Ovary (tissue), 9 donors: ENCODE results near the gene KCTD6. TPM values are rescaled to one million over a fixed set of nuclear protein-coding genes. Genes with fewer than 3 reads are reported as not detected.
A peak's percentile ranks its signal among the peaks of the same experiment; 100 is the strongest.

ENCODE experiments used
- DNase-seq, 5 donors: peaks; one replicate each; pipeline ENCODE4 v3.0.0-alpha.2; 2019 to 2020
- H3K27ac ChIP-seq, 2 donors: fragments of 200-600 bp; one replicate each; pipeline versions ENCODE4 v1.5.1 to v1.8.0; 2019 to 2022
- H3K27me3 ChIP-seq: fragments of 200-600 bp; one replicate; pipeline ENCODE4 v1.8.0; 2022
- H3K36me3 ChIP-seq: fragments of 200-600 bp; sonication (generic); one replicate; pipeline ENCODE4 v1.5.1; 2019
- H3K4me1 ChIP-seq: one replicate; pipeline ENCODE4 v1.8.1; 2013; ENCODE audit warnings: mild to moderate bottlenecking, moderate library complexity; ENCODE audit not compliant: insufficient read depth
- H3K4me3 ChIP-seq: fragments of 200-600 bp; sonication (generic); one replicate; pipeline ENCODE4 v1.5.1; 2017
- H3K9me3 ChIP-seq, 2 donors: fragments of 200-600 bp in 1 of 2; sonication (generic) in 1 of 2; one replicate each; pipeline versions ENCODE4 v1.5.1 to v1.8.1; 2013 to 2019; ENCODE audit warnings: mild to moderate bottlenecking in 1 of 2, moderate library complexity in 1 of 2
- CTCF ChIP-seq, 3 donors: fragments of 450-650 bp in 2 of 3; fragments of 200-600 bp in 1 of 3; IDR thresholded peaks; one replicate each; pipeline versions ENCODE4 v1.5.1 to v1.8.0; 2016 to 2022; ENCODE audit warnings: antibody characterized with exemption in 3 of 3, mild to moderate bottlenecking in 1 of 3
- EP300 ChIP-seq: sonication (generic); formaldehyde crosslinking; IDR thresholded peaks from one replicate; pipeline ENCODE4 v1.6.1; 2017; ENCODE audit warnings: antibody characterized with exemption
- POLR2A ChIP-seq: fragments of 450-650 bp; IDR thresholded peaks from one replicate; pipeline ENCODE4 v1.6.1; 2017; ENCODE audit warnings: antibody characterized with exemption, mild to moderate bottlenecking, moderate library complexity
- WGBS, 3 donors: extraction: QIAGEN DNeasy Blood & Tissue Kit in 1 of 3; methylation state at CpG; one replicate each; pipeline versions ENCODE4 v1.1.5 to v1.1.7; 2013 to 2017; 5-methylcytosine and 5-hydroxymethylcytosine counted together
- intact Hi-C, 4 donors: fragments of 100-400 bp; cut with DNase I; formaldehyde crosslinking; loops; one replicate each; pipeline versions ENCODE4 v1.11.0 to v1.15.1; 2022 to 2023
- polyA plus RNA-seq, 2 donors: library from polyadenylated mRNA; stranded (reverse); fragments of 200-250 nt in 1 of 2; fragments of 350-450 nt in 1 of 2; fragmentation: Illumina TruSeq in 1 of 2; extraction: RNeasy Lipid Tissue Mini Kit (QIAGEN cat#74804) in 1 of 2; gene quantifications; one replicate each; pipeline ENCODE4 v1.2.3, GENCODE V29; 2013 to 2014
- total RNA-seq, 7 donors: library from RNA; depleted of rRNA in 2 of 7; stranded (reverse); fragments of >200 nt in 2 of 7; fragmentation: NEBNext Ultra II Directional in 3 of 7; extraction: Animal tissue kit (Norgen Biotek cat#: 25700) in 3 of 7; gene quantifications; one replicate each; pipeline versions ENCODE4 v1.1.0 to v1.2.4, GENCODE V29; 2016 to 2023
- donor health status: DM: no; HTN: no; CAD: no; lungs with moderate emphysema.
- donor health status: DM: no; HTN: no; CAD: no.
- donor health status: Bipolar disorder and iron deficiency.
- donor health status: DM: yes; HTN: yes; CAD: no.
- donor health status: DM: no; HTN: no; CAD: no.
- donor health status: DM: yes; HTN: yes; CAD: no.

KCTD6 gene
- total and polyA plus RNA-seq, 9 donors, result 10.9 to 20.8 (median 13.0) TPM

- Histone ChIP-seq H3K4me1 (peaks cover 5% of the 10 kb centered on the region), H3K27ac (no peak overlapping the region), H3K27me3 (no peaks in the 10 kb centered on the region), H3K4me3 (peak overlapping the region; percentile 10), H3K9me3 (no peaks in the 10 kb centered on the region), H3K36me3 (no peaks in the 10 kb centered on the region)
- peak; percentile 47 to 63 (median 58) for DNase-seq
- TF ChIP-seq EP300 (no peak), POLR2A (no peak), CTCF (IDR thresholded peaks at IDR 0.05) (peak in 1 of 3 donors; percentile 48)
- intact Hi-C loops, result no loop called here
- 17 to 22% (median 20%) methylated on average over 18 of the region's 18 CpGs for WGBS, 3 donors
Observed at GRCh38 chr3:58463181-58463941, 28.5 kb upstream of the KCTD6 start.

GRCh38 chr3:58463942-58464271 lies 28.0 kb upstream of the KCTD6 start:
- Histone ChIP-seq H3K36me3 (no peaks in the 10 kb centered on the region), H3K4me3 (no peak overlapping the region), H3K9me3 (no peaks in the 10 kb centered on the region), H3K27me3 (no peaks in the 10 kb centered on the region), H3K27ac (no peak overlapping the region), H3K4me1 (peaks cover 5% of the 10 kb centered on the region)
- no peak for DNase-seq
- TF ChIP-seq POLR2A, result no peak
- no peak for TF ChIP-seq CTCF (IDR thresholded peaks at IDR 0.05)
- TF ChIP-seq EP300, result no peak
- intact Hi-C loops, result no loop called here
- 30 to 35% (median 31%) methylated on average over 5 of the region's 5 CpGs for WGBS, 3 donors

GRCh38 chr3:58464866-58465265 lies 27.0 kb upstream of the KCTD6 start:
- Histone ChIP-seq H3K27ac (no peak overlapping the region), H3K9me3 (no peaks in the 10 kb centered on the region), H3K27me3 (no peaks in the 10 kb centered on the region), H3K36me3 (no peaks in the 10 kb centered on the region), H3K4me3 (no peak overlapping the region), H3K4me1 (peaks cover 5% of the 10 kb centered on the region)
- intact Hi-C loops, result no loop called here
- WGBS, 3 donors, result 82 to 87% (median 84%) methylated on average over 3 of the region's 3 CpGs
- DNase-seq, result no peak
- no peak for TF ChIP-seq POLR2A

GRCh38 chr3:58466899-58467563 lies 24.9 kb upstream of the KCTD6 start:
- Histone ChIP-seq H3K27ac (no peak overlapping the region), H3K9me3 (no peaks in the 10 kb centered on the region), H3K27me3 (no peaks in the 10 kb centered on the region), H3K4me1 (peaks cover 5% of the 10 kb centered on the region), H3K4me3 (no peak overlapping the region), H3K36me3 (no peaks in the 10 kb centered on the region)
- TF ChIP-seq CTCF (IDR thresholded peaks at IDR 0.05) (no peak), POLR2A (no peak), EP300 (no peak)
- WGBS, 3 donors, result 79 to 84% (median 83%) methylated on average over 4 of the region's 4 CpGs
- intact Hi-C loops, result no loop called here
- no peak for DNase-seq

DNA sequence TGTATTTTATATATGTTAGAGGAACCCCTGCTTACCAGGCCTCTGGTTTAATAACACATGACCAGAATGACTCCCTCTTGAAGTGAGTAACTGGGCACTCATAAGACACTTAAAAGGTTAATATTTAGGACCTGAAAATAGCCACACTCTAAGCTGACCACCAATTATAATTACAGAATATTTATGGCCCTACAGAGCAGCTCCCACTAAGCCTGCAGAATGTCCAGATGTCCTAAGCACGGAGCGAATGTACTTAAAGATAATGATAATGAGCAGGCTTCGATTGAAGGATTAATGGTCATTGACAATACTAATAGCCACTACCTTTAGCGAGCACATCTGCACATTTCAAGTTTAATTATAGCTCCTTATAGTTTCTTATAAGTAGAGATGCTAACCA lies 22.8 kb upstream of the KCTD6 start:
- Histone ChIP-seq H3K27ac (no peak overlapping the region), H3K27me3 (no peaks in the 10 kb centered on the region), H3K9me3 (no peaks in the 10 kb centered on the region), H3K4me3 (no peak overlapping the region), H3K4me1 (no peaks in the 10 kb centered on the region), H3K36me3 (no peaks in the 10 kb centered on the region)
- WGBS, 3 donors, result 42 to 67% (median 61%) methylated on average over 4 of the region's 4 CpGs
- TF ChIP-seq POLR2A (no peak), CTCF (IDR thresholded peaks at IDR 0.05) (no peak), EP300 (no peak)
- DNase-seq, result no peak
- intact Hi-C loops, result no loop called here
